Central memory CD8-positive, alpha-beta T cell (primary cell): ENCODE results near the gene DENND2A.
"Not testable (repeated sequence)": the region's sequence is repeated elsewhere in the genome, so short reads cannot be mapped to it uniquely, and the experiment has no call there.

Experiments
- ATAC-seq: fragments of 150-1000 bp; cut with Tn5 transposase; replicated peaks from 2 replicates; pipeline ENCODE4 v1.10.0; 2022; ENCODE audit warnings: mild to moderate bottlenecking, moderate FRiP score, moderate number of reproducible peaks; ENCODE audit not compliant: poor library complexity, severe bottlenecking; ENCODE audit errors: extremely low read depth
- DNase-seq, 2 donors: peaks; one replicate each; pipeline ENCODE4 v3.0.0; 2021; ENCODE audit warnings: low spot score in 2 of 2
- H3K27ac Mint-ChIP-seq: one replicate; pipeline ENCODE4 v1.8.0; 2022; ENCODE audit warnings: low read depth, mild to moderate bottlenecking, moderate library complexity, mixed read lengths
- H3K27me3 Mint-ChIP-seq: one replicate; pipeline ENCODE4 v1.8.0; 2022; ENCODE audit warnings: mixed read lengths
- H3K36me3 Mint-ChIP-seq: one replicate; pipeline ENCODE4 v1.8.0; 2022; ENCODE audit warnings: mild to moderate bottlenecking, moderate library complexity, mixed read lengths; ENCODE audit not compliant: insufficient read depth
- H3K4me1 Mint-ChIP-seq: one replicate; pipeline ENCODE4 v1.8.0; 2022; ENCODE audit warnings: mixed read lengths
- H3K4me3 Mint-ChIP-seq: one replicate; pipeline ENCODE4 v1.8.0; 2022; ENCODE audit warnings: mild to moderate bottlenecking, moderate library complexity, mixed read lengths
- H3K9me3 Mint-ChIP-seq: one replicate; pipeline ENCODE4 v1.8.0; 2022; ENCODE audit warnings: mixed read lengths

The DENND2A gene

GRCh38 chr7:140638173-140638791 lies 2.3 kb downstream of the DENND2A start:
- peaks cover 11% of the 10 kb centered on the region for H3K4me1 Mint-ChIP-seq
- H3K36me3 Mint-ChIP-seq, result peaks cover 2% of the 10 kb centered on the region
- H3K4me3 Mint-ChIP-seq, result no peak overlapping the region
- H3K27ac Mint-ChIP-seq, result no peak overlapping the region
- DNase-seq (no peak), ATAC-seq (no peak)
- no peaks in the 10 kb centered on the region for H3K9me3 Mint-ChIP-seq
- H3K27me3 Mint-ChIP-seq, result peaks cover 66% of the 10 kb centered on the region

GRCh38 chr7:140637400-140637799 lies 3.2 kb downstream of the DENND2A start:
- H3K27ac Mint-ChIP-seq, result no peak overlapping the region
- no peak for DNase-seq
- no peak overlapping the region for H3K4me3 Mint-ChIP-seq

GRCh38 chr7:140635816-140636215 lies 4.8 kb downstream of the DENND2A start:
- ATAC-seq (no peak), DNase-seq (no peak)
- Mint-ChIP-seq H3K9me3 (no peaks in the 10 kb centered on the region), H3K4me1 (peaks cover 11% of the 10 kb centered on the region), H3K27ac (no peak overlapping the region), H3K27me3 (peaks cover 66% of the 10 kb centered on the region), H3K4me3 (no peak overlapping the region), H3K36me3 (peaks cover 2% of the 10 kb centered on the region)

More at GRCh38 chr7:140637400-140637799, 3.2 kb downstream of the DENND2A start:
- no peak for ATAC-seq
- H3K9me3 Mint-ChIP-seq, result no peaks in the 10 kb centered on the region
- peaks cover 64% of the 10 kb centered on the region for H3K27me3 Mint-ChIP-seq
- peaks cover 11% of the 10 kb centered on the region for H3K4me1 Mint-ChIP-seq
- peaks cover 2% of the 10 kb centered on the region for H3K36me3 Mint-ChIP-seq

- Mint-ChIP-seq H3K27ac (no peak overlapping the region), H3K9me3 (no peaks in the 10 kb centered on the region), H3K4me1 (peaks cover 11% of the 10 kb centered on the region), H3K27me3 (peaks cover 69% of the 10 kb centered on the region), H3K4me3 (no peak overlapping the region), H3K36me3 (peaks cover 2% of the 10 kb centered on the region)
- DNase-seq (no peak), ATAC-seq (no peak)
These were observed 5.3 kb downstream of the DENND2A start for GRCh38 chr7:140635345-140635744.

GRCh38 chr7:140631602-140632001 lies 9.0 kb downstream of the DENND2A start:
- ATAC-seq, result no peak
- no peaks in the 10 kb centered on the region for H3K4me1 Mint-ChIP-seq
- H3K27me3 Mint-ChIP-seq, result peaks cover 43% of the 10 kb centered on the region
- H3K9me3 Mint-ChIP-seq, result no peaks in the 10 kb centered on the region
- no peak overlapping the region for H3K27ac Mint-ChIP-seq
- DNase-seq, result no peak
- H3K4me3 Mint-ChIP-seq, result no peak overlapping the region
- no peaks in the 10 kb centered on the region for H3K36me3 Mint-ChIP-seq

GRCh38 chr7:140631021-140631420 lies 9.6 kb downstream of the DENND2A start:
- ATAC-seq (no peak), DNase-seq (no peak)
- Mint-ChIP-seq H3K4me3 (no peak overlapping the region), H3K36me3 (no peaks in the 10 kb centered on the region), H3K9me3 (no peaks in the 10 kb centered on the region), H3K27me3 (peaks cover 43% of the 10 kb centered on the region), H3K4me1 (no peaks in the 10 kb centered on the region), H3K27ac (no peak overlapping the region)

- Mint-ChIP-seq H3K27ac (no peak overlapping the region), H3K4me3 (no peak overlapping the region), H3K36me3 (no peaks in the 10 kb centered on the region), H3K27me3 (peaks cover 26% of the 10 kb centered on the region), H3K4me1 (no peaks in the 10 kb centered on the region), H3K9me3 (no peaks in the 10 kb centered on the region)
- DNase-seq, result no peak
- no peak for ATAC-seq
These were observed 14.4 kb downstream of the DENND2A start for GRCh38 chr7:140625908-140626868.

GRCh38 chr7:140625192-140625558 lies 15.4 kb downstream of the DENND2A start:
- H3K27ac Mint-ChIP-seq, H3K36me3 Mint-ChIP-seq, DNase-seq, H3K4me1 Mint-ChIP-seq, H3K4me3 Mint-ChIP-seq, H3K9me3 Mint-ChIP-seq, ATAC-seq: not testable (repeated sequence)
- peaks cover 19% of the 10 kb centered on the region for H3K27me3 Mint-ChIP-seq

GRCh38 chr7:140624392-140625191 lies 16.0 kb downstream of the DENND2A start:
- H3K36me3 Mint-ChIP-seq, result no peaks in the 10 kb centered on the region
- DNase-seq (no peak), ATAC-seq (no peak)
- peaks cover 19% of the 10 kb centered on the region for H3K27me3 Mint-ChIP-seq
- no peak overlapping the region for H3K4me3 Mint-ChIP-seq
- no peaks in the 10 kb centered on the region for H3K4me1 Mint-ChIP-seq
- H3K9me3 Mint-ChIP-seq, result no peaks in the 10 kb centered on the region
- no peak overlapping the region for H3K27ac Mint-ChIP-seq

GRCh38 chr7:140623980-140624379 lies 16.6 kb downstream of the DENND2A start:
- ATAC-seq (no peak), DNase-seq (no peak)
- Mint-ChIP-seq H3K9me3 (no peaks in the 10 kb centered on the region), H3K27ac (no peak overlapping the region), H3K36me3 (no peaks in the 10 kb centered on the region), H3K4me3 (no peak overlapping the region), H3K4me1 (no peaks in the 10 kb centered on the region), H3K27me3 (peaks cover 16% of the 10 kb centered on the region)

- peaks cover 7% of the 10 kb centered on the region for H3K27me3 Mint-ChIP-seq
- H3K4me1 Mint-ChIP-seq, result no peaks in the 10 kb centered on the region
- DNase-seq (no peak), ATAC-seq (no peak)
- no peak overlapping the region for H3K4me3 Mint-ChIP-seq
- no peaks in the 10 kb centered on the region for H3K36me3 Mint-ChIP-seq
- H3K9me3 Mint-ChIP-seq, result no peaks in the 10 kb centered on the region
- no peak overlapping the region for H3K27ac Mint-ChIP-seq
These were observed 19.1 kb downstream of the DENND2A start for GRCh38 chr7:140621401-140622021.

GRCh38 chr7:140619915-140620510 lies 20.6 kb downstream of the DENND2A start:
- H3K36me3 Mint-ChIP-seq, H3K4me3 Mint-ChIP-seq, ATAC-seq, H3K27me3 Mint-ChIP-seq, H3K27ac Mint-ChIP-seq, DNase-seq, H3K9me3 Mint-ChIP-seq, H3K4me1 Mint-ChIP-seq: not testable (repeated sequence)
